HG03571 (cell line): Measurements from ENCODE around the gene MYL12A.
A peak's percentile ranks its signal among the peaks of the same experiment; 100 is the strongest.
"Not testable (repeated sequence)": the region's sequence is repeated elsewhere in the genome, so short reads cannot be mapped to it uniquely, and the experiment has no call there.

Experiments used
- ATAC-seq: cut with Tn5 transposase; IDR thresholded peaks from one replicate; pipeline ENCODE4 v1.9.1; 2021; ENCODE audit not compliant: unreplicated experiment

Gene MYL12A

DNA sequence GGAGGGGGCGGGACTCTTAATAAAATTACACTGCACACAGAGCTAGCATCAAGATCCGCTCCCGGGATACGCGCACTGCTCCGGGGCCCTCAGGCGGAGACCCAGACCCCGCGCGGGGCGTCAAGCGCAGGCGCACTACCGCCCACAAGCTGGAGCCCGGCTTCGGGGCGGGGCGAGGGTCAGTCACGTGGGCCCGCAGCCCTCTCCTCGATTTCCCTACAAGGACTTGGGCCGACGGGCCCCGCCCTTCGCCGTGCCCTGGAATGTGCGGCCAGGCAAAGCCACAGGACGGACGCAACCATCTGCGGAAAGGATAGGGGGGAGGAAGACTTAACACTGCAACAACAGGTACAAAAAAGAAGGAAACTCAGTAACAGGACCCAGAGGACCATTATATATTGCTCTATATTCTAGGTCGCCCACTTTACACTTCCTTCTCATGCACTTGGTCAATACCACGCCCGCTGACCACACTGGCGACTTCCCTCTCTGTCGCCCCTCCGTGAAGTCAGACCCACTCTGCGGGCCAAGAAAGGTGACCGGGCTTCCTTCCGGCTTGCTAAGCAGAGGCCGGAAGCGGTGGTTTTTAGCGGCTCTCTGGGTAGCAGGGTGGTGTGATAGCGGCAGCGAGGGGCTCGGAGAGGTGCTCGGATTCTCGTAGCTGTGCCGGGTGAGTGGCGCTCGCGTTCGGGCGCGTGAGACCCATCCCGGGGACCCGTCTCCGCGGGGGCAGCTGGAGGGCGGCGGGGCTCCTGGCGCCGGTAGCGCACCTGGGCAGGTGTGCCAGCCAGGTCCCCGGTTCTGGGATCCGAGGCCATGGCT, at the start of gene MYL12A:
Gene MYL12A (plus strand): TSS at position 562 of the 822 bp plus-strand sequence. CDS start 5,447 bp downstream, outside the sequence.
- ATAC-seq = peak; percentile 69

GRCh38 chr18:3198260-3198860, 49.2 kb upstream of the MYL12A start:
- not testable (repeated sequence) for ATAC-seq

GRCh38 chr18:3199942-3200645, 47.5 kb upstream of the MYL12A start:
- no peak for ATAC-seq

GRCh38 chr18:3205239-3205638, 42.4 kb upstream of the MYL12A start:
- no peak for ATAC-seq

DNA sequence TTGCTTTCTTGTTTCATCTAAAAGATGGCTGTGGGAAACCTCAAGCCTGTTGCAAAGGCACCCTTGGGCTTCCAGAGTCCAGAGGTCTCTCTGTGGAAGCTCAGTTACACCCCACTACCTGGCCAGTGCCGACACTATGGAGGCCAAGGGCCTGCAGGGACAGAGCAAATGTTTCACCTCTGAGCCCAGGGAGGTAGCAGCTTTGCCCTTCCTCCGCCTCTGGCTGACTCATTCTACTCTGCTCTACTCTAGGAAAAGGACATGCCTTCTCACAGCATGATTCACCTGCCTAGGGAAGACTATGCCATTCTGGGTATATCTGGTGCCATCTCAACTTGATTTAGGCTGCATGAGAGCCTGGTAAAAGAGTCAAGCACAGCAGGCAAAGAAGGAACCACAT, 40.0 kb upstream of the MYL12A start:
- ATAC-seq = no peak

GRCh38 chr18:3209859-3210569, 37.6 kb upstream of the MYL12A start:
- ATAC-seq = no peak

- no peak for ATAC-seq
These were observed 36.2 kb upstream of the MYL12A start for GRCh38 chr18:3211236-3211992.

GRCh38 chr18:3212657-3213056, 34.9 kb upstream of the MYL12A start:
- ATAC-seq = no peak

DNA sequence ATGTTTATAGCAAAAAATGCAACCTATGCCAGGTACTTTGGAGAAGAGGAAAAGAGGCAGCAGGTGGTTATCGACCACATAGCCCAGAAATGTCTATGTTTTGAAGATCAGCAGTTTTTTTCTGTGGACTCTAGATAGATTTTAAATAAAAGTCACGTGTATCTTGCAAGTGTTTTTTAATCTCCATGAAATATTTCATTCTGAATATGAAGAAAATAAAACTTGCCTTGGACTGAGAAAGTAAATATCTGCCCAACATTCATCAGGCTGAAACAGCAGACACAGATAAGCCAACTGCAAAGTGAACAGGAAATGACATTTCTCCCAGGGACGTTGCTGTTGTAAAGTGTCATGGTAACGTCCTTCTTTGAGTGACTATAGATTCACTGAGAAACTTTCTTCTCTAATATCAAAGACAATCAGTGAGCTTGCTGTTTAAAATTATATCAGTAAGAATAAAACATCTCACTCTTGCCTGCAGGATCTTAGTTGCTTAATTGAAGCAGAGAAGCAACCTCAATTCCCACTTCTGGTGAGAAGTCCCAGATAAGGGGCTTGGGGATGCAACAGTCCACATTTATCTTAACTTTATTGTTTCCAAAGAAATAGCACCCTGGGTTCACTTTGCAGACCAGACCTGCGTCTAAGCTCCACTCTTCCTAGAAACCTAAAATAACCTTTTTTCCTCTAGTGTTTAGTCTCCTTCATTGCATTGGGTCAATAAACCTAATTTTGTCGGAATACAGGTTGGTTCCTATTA, 34.1 kb upstream of the MYL12A start:
- ATAC-seq = no peak

DNA sequence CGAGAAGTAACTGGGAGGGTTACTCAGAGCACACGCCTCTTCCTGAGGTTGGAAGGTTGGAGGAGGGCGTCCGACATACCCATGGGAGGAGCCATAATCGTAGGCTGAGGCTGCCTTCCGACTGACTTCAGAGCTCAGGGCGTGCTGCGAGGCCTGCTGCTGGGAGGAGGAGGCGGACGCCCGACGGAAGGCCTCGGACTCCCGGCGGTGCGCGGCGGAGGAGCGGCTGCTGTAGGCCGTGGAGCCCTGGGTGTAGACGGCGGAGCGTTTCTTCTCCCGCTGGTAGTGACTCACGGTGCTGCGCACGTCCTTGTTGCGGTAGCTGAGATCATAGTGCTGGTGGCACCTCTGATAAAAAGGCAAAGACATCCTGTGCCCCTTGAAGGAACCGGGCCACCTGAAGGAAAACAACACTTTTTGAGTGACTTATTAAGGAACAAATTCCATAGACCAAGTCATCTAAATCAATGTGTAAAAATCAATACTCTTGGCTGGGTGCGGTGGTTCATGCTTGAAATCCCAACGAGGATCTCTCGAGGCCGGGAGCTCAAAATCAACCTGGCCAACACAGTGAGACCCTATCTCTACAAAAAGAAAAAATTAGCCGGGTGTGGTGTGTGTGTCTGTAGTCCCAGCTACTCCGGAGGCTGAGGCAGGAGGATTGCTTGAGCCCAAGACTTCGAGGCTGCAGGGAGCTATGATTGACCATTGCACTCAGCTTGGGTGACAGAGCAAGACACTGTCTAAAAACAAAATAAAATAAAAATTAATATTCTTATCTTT, 32.6 kb upstream of the MYL12A start:
- ATAC-seq = no peak

- ATAC-seq = no peak
These were observed 30.6 kb upstream of the MYL12A start for GRCh38 chr18:3216987-3217386.

GRCh38 chr18:3217948-3218647, 29.5 kb upstream of the MYL12A start:
- no peak for ATAC-seq

DNA sequence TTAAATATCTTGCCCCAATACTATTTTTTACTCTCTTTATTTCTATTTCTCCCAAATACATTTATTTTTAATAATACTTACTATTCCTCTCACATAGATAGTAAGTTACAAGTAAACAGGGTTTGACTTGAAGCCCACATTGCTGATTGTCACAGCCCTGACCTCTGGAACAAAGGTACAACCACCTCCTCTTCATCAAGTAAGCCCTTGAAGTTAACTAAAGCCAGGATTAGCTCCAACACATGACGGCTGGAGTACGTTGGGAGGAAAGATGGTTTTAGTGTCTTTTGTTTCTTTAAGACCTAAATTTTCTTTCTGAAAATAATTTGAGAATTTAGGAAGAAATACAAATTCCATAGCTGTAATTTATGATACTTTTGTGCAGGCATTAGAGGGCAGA, 28.8 kb upstream of the MYL12A start:
- ATAC-seq = no peak

DNA sequence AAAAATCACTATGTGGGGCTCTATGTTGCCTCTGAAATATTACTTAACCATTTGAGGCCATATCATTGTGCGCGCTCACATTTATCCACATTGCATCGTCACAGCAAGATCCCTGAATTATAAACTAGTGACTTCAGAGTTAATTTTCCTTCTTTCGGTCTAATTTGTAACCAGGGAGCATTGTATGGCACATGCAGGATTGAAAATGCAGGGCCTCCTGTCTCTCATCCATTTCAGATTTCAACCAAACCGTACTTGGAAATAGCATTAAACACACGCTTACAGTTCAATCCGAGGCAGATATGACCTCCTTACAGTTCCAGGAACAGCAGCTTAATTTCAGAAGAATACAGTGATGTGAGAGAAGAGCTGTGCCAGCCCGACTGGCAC, 28.4 kb upstream of the MYL12A start:
- no peak for ATAC-seq

DNA sequence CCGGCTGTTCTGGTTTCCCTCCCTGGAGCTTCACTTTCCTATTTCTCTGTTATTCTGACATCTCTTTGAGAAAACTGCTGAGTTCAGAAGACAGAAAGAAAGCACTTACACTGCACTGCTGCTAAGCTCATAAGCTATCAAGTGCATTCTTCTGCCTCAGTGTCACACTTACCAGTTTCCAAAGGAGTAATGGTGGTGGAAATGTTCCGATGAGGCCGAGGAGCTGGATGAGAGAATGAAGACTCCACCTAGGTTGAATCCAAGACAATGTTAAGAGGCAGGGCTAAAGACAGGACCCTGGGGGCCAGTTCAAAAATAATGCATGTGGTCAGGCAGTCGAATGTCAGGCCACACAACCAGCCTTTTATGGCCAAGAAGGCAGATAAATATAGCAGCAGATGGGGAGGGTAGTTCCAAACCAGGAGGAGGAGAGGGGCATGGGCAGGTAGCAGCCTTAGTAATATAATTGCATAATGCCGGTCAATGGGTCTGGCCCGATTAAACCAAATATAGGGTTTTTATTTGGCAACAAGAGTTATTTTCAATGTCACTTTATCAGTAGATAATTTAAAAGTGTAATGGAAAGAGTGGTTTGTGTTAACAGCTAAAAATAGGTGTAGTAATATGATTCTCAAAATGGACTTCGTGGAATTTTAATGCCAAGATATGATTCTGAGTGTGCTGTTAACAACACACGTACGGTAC, 27.8 kb upstream of the MYL12A start, which contains the start of gene MYOM1:
Gene MYOM1 (minus strand): TSS at position 338 of the 705 bp plus-strand sequence. CDS start 4,745 bp downstream, outside the sequence.
- no peak for ATAC-seq

- ATAC-seq = not testable (repeated sequence)
These were observed 26.7 kb upstream of the MYL12A start for GRCh38 chr18:3220868-3221267.

- no peak for ATAC-seq
These were observed 26.1 kb upstream of the MYL12A start for GRCh38 chr18:3221496-3221895.

GRCh38 chr18:3223356-3223755, 24.2 kb upstream of the MYL12A start:
- ATAC-seq = no peak
